GM18867 (cell line): ENCODE data around the gene PTPRR.
"Not testable (repeated sequence)": the region's sequence is repeated elsewhere in the genome, so short reads cannot be mapped to it uniquely, and the experiment has no call there.

Experiments used
- ATAC-seq: cut with Tn5 transposase; IDR thresholded peaks from one replicate; pipeline ENCODE4 v1.9.1; 2021; ENCODE audit warnings: mild to moderate bottlenecking, moderate library complexity; ENCODE audit not compliant: unreplicated experiment

The PTPRR gene

GRCh38 chr12:70754330-70754741 is 166.2 kb downstream of the PTPRR start:
- ATAC-seq: peak; percentile 52

- ATAC-seq: no peak
These were observed 168.2 kb downstream of the PTPRR start for GRCh38 chr12:70752327-70752726.

- ATAC-seq: no peak
These were observed 170.6 kb downstream of the PTPRR start for GRCh38 chr12:70749931-70750330.

GRCh38 chr12:70748809-70749208 is 171.7 kb downstream of the PTPRR start:
- no peak for ATAC-seq

GRCh38 chr12:70747445-70748260 is 172.9 kb downstream of the PTPRR start:
- ATAC-seq: no peak

GRCh38 chr12:70745048-70745447 is 175.5 kb downstream of the PTPRR start:
- no peak for ATAC-seq

GRCh38 chr12:70744178-70744577 is 176.4 kb downstream of the PTPRR start:
- no peak for ATAC-seq

- no peak for ATAC-seq
These were observed 179.3 kb downstream of the PTPRR start for GRCh38 chr12:70741256-70741655.

GRCh38 chr12:70739756-70740155 is 180.8 kb downstream of the PTPRR start:
- no peak for ATAC-seq

GRCh38 chr12:70736351-70737133 is 184.0 kb downstream of the PTPRR start:
- ATAC-seq: no peak

- not testable (repeated sequence) for ATAC-seq
These were observed 185.3 kb downstream of the PTPRR start for GRCh38 chr12:70735197-70735596.

- ATAC-seq: peak; percentile 93
These were observed 187.2 kb downstream of the PTPRR start for GRCh38 chr12:70733385-70733784.

GRCh38 chr12:70732287-70732686 is 188.3 kb downstream of the PTPRR start:
- ATAC-seq: no peak

- no peak for ATAC-seq
These were observed 189.8 kb downstream of the PTPRR start for GRCh38 chr12:70730675-70731180.

- peak; percentile 61 for ATAC-seq
These were observed 196.1 kb downstream of the PTPRR start for GRCh38 chr12:70724444-70724843.

GRCh38 chr12:70722584-70723343 is 197.8 kb downstream of the PTPRR start:
- ATAC-seq: no peak

- no peak for ATAC-seq
These were observed 198.7 kb downstream of the PTPRR start for GRCh38 chr12:70721656-70722357.

GRCh38 chr12:70721216-70721615 is 199.3 kb downstream of the PTPRR start:
- ATAC-seq: no peak

GRCh38 chr12:70719672-70720420 is 200.7 kb downstream of the PTPRR start:
- no peak for ATAC-seq

- no peak for ATAC-seq
These were observed 201.5 kb downstream of the PTPRR start for GRCh38 chr12:70719071-70719470.
